Activated T-cell treated with anti-CD3 and anti-CD28 coated beads, Interleukin-2, amount 50 U/mL, for 72 hours (primary cell): ENCODE results near the gene RHOT2. TPM values are rescaled to one million over a fixed set of nuclear protein-coding genes. Genes with fewer than 3 reads are reported as not detected.

ENCODE experiments used
- ATAC-seq, 2 donors: fragments of 150-1000 bp; cut with Tn5 transposase; replicated peaks in 1 of 2; 2 replicates each; pipeline ENCODE4 v1.10.0; 2021; ENCODE audit warnings: moderate library complexity in 2 of 2, mild to moderate bottlenecking in 1 of 2
- DNase-seq, 2 donors: peaks; one replicate each; pipeline ENCODE4 v3.0.0; 2021 to 2022; ENCODE audit warnings: mixed read lengths in 1 of 2
- H3K27ac Mint-ChIP-seq: one replicate; pipeline ENCODE4 v1.8.0; 2022; ENCODE audit warnings: mild to moderate bottlenecking, moderate library complexity, mixed read lengths
- H3K27me3 Mint-ChIP-seq: one replicate; pipeline ENCODE4 v1.8.0; 2022; ENCODE audit warnings: low read depth, mixed read lengths
- H3K36me3 Mint-ChIP-seq, 2 donors: one replicate each; pipeline ENCODE4 v1.8.0; 2022; ENCODE audit warnings: mixed read lengths in 2 of 2, mild to moderate bottlenecking in 1 of 2; ENCODE audit not compliant: insufficient read depth in 2 of 2
- H3K4me1 Mint-ChIP-seq: one replicate; pipeline ENCODE4 v1.8.0; 2022; ENCODE audit warnings: low read depth, mixed read lengths
- H3K4me3 Mint-ChIP-seq, 2 donors: one replicate each; pipeline ENCODE4 v1.8.0; 2022; ENCODE audit warnings: mild to moderate bottlenecking in 2 of 2, mixed read lengths in 2 of 2, moderate library complexity in 2 of 2
- H3K9me3 Mint-ChIP-seq, 2 donors: one replicate each; pipeline ENCODE4 v1.8.0; 2022; ENCODE audit warnings: mixed read lengths in 2 of 2
- total RNA-seq, 2 donors: library from RNA; stranded (reverse); gene quantifications; one replicate each; pipeline ENCODE4 v1.2.3, GENCODE V29; 2022

Gene RHOT2
- total RNA-seq, 2 donors from 2014 or later = 110 to 115 TPM

- H3K9me3 Mint-ChIP-seq = no peaks in the 10 kb centered on the region
- H3K4me3 Mint-ChIP-seq = peak within 1 kb of the TSS; percentile 99
- no peaks in the 10 kb centered on the region for H3K27me3 Mint-ChIP-seq
- ATAC-seq = peak; percentile 88 to 89
- peaks cover 17% of the 10 kb centered on the region for H3K4me1 Mint-ChIP-seq
- DNase-seq = peak; percentile 94 to 96
- peak within 1 kb of the TSS; percentile 99 for H3K27ac Mint-ChIP-seq
- no peaks in the 10 kb centered on the region for H3K36me3 Mint-ChIP-seq
Measured at GRCh38 chr16:636206-637080, 31.5 kb upstream of the RHOT2 start, which contains the start of gene METTL26. TSS of gene METTL26 (minus strand) at chr16:636305. CDS start at chr16:636290, 15 bp downstream.

DNA sequence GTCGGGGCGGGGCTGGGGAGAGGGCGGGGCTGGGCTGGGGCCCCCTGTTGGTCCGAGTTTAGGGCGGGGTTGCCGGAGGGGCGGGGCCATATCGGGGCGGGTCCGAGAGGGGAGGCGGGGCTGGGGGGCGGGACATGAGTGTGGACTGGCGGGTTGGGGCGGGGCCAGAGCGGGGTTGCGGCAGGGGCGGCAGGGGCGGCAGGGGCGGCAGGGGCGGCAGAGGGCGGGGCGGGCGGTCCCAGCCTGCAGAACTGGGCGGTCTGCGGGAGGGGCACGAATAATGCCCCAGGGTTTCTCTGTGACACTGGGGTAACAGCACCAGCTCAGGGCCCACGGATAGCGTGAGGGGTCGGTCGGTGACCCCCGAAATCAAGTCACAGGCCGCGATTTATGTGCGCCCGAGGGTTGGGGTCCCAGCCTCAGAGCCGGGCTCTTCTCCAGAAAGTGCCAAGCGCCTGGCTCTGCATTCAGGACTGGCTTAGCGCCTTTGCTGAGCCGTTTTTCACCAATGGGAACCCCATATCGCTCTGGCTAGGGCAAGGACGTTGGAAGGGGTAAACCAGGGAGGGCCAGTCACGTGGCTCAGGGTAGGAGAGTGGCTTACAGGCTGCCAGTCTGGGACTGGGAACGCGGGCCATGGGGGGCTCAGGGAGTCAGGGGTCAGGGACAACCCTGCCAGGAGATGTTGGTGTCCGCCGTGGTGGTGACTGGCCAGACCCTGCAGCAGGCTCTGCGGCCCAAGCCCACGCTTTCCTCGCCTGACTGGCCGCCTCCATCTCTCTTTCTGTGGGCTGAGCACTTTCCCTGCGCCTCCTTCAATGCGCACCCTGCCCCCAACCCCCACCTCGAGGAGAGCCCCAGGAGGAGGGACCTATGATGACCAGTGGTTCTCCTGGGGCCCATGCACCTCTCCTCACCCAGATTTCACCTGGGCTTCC, 30.6 kb upstream of the RHOT2 start:
- ATAC-seq = no peak
- no peaks in the 10 kb centered on the region for H3K36me3 Mint-ChIP-seq
- H3K27me3 Mint-ChIP-seq = no peaks in the 10 kb centered on the region
- DNase-seq = peak; percentile 86 to 87
- H3K9me3 Mint-ChIP-seq = no peaks in the 10 kb centered on the region
- H3K4me1 Mint-ChIP-seq = peaks cover 17% of the 10 kb centered on the region
- H3K4me3 Mint-ChIP-seq = peak overlapping the region; percentile 99
- peak overlapping the region; percentile 99 for H3K27ac Mint-ChIP-seq

GRCh38 chr16:638034-638543, 29.8 kb upstream of the RHOT2 start:
- ATAC-seq = no peak
- no peaks in the 10 kb centered on the region for H3K36me3 Mint-ChIP-seq
- no peaks in the 10 kb centered on the region for H3K27me3 Mint-ChIP-seq
- no peaks in the 10 kb centered on the region for H3K9me3 Mint-ChIP-seq
- H3K27ac Mint-ChIP-seq = no peak overlapping the region
- H3K4me3 Mint-ChIP-seq = peak overlapping the region in 1 of 2 donors; percentile 68
- DNase-seq = no peak
- H3K4me1 Mint-ChIP-seq = peaks cover 22% of the 10 kb centered on the region

DNA sequence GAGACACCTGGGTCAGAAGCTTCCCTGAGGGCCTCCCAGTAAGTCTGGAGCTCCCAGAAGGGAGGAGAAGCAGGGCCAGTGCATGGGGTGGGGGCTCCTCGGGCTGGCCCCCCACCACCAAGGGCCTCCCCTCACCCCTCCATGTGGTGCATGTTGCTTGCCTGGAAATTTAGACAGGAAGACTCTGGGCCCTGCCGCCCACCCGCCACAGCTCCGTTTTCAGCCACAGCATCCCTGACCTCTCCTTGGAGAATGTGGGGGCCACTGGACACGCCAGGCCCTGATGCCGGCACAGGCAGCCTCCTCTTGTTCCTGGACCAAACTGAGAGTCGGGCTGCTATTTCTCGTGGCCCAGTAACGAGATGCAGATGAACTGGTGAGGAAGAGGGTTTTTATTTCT, 29.1 kb upstream of the RHOT2 start:
- Mint-ChIP-seq H3K4me3 (no peak overlapping the region), H3K4me1 (peaks cover 29% of the 10 kb centered on the region), H3K27ac (no peak overlapping the region), H3K36me3 (no peaks in the 10 kb centered on the region), H3K9me3 (no peaks in the 10 kb centered on the region), H3K27me3 (no peaks in the 10 kb centered on the region)
- DNase-seq (no peak), ATAC-seq (no peak)

GRCh38 chr16:640614-641013, 27.3 kb upstream of the RHOT2 start:
- Mint-ChIP-seq H3K27me3 (no peaks in the 10 kb centered on the region), H3K27ac (no peak overlapping the region), H3K9me3 (no peaks in the 10 kb centered on the region), H3K4me1 (peaks cover 29% of the 10 kb centered on the region), H3K36me3 (no peaks in the 10 kb centered on the region), H3K4me3 (peak overlapping the region; percentile 65 to 70)
- DNase-seq = no peak
- ATAC-seq = no peak

GRCh38 chr16:641326-642188, 26.4 kb upstream of the RHOT2 start, which contains the start of gene MCRIP2:
TSS of gene MCRIP2 (plus strand) at chr16:641828. CDS start at chr16:641992, 164 bp downstream.
- peak; percentile 69 to 73 for ATAC-seq

DNA sequence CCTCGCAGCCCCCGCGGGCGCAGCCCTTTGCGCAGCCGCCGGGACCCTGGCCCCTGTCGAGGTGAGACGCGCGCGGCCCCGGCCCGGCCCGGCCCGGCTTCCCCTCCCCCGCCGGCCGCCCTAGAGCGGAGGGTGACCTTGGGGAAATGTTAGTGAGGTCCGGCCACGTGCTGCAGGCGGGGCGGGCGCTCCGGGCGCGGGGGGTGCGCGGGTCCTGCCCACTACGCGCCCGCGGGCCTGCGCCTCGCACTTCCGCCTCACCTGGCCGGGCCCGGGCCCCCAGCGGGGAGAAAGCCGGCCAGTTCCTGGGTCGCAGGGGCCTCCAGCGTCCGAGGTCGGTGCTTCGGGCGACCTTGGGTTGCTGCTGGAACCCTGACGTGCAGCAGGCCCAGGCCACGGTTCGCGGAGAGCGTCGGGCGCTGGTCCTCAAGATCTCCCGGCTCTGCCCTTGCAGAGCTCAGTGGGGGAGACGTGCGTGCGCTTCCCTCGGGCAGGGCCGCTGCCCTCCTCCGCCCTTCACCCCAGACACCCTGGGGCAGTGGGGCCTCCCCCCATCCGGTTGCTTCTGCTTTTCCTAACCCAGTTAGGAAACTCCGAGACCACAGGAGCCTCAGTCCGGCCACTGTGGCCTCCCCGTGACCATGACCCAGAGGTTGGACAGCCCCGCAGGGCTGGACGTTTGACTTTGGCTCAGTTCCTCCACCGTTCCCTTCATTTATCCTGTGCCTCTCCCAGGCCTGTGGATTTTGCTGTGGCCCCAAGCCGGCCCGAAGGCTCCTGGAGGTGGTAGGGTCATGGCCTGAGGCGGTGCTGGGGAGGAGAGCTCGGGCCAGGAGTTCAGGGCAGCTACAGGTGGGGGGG, 25.5 kb upstream of the RHOT2 start:
- Mint-ChIP-seq H3K27ac (no peak overlapping the region), H3K4me3 (peak overlapping the region; percentile 79 to 80), H3K4me1 (peaks cover 23% of the 10 kb centered on the region), H3K36me3 (no peaks in the 10 kb centered on the region), H3K27me3 (no peaks in the 10 kb centered on the region), H3K9me3 (no peaks in the 10 kb centered on the region)
- peak; percentile 43 to 56 for ATAC-seq
- peak; percentile 47 to 56 for DNase-seq

More at GRCh38 chr16:641326-642188, 26.4 kb upstream of the RHOT2 start, which contains the start of gene MCRIP2:
- H3K4me1 Mint-ChIP-seq = peaks cover 26% of the 10 kb centered on the region
- H3K9me3 Mint-ChIP-seq = no peaks in the 10 kb centered on the region
- no peaks in the 10 kb centered on the region for H3K27me3 Mint-ChIP-seq
- DNase-seq = peak; percentile 87
- no peak within 1 kb of the TSS for H3K27ac Mint-ChIP-seq
- H3K36me3 Mint-ChIP-seq = no peaks in the 10 kb centered on the region
- peak within 1 kb of the TSS; percentile 79 to 80 for H3K4me3 Mint-ChIP-seq

- Mint-ChIP-seq H3K9me3 (no peaks in the 10 kb centered on the region), H3K4me1 (peaks cover 26% of the 10 kb centered on the region), H3K27ac (no peak overlapping the region), H3K27me3 (no peaks in the 10 kb centered on the region), H3K36me3 (no peaks in the 10 kb centered on the region), H3K4me3 (peak overlapping the region; percentile 79 to 80)
- ATAC-seq (no peak), DNase-seq (no peak)
Measured at GRCh38 chr16:643050-643368, 24.9 kb upstream of the RHOT2 start.

- Mint-ChIP-seq H3K4me1 (peaks cover 22% of the 10 kb centered on the region), H3K9me3 (no peaks in the 10 kb centered on the region), H3K4me3 (peak overlapping the region; percentile 58 to 79), H3K27me3 (no peaks in the 10 kb centered on the region), H3K36me3 (no peaks in the 10 kb centered on the region), H3K27ac (no peak overlapping the region)
- ATAC-seq = no peak
- DNase-seq = no peak
Measured at GRCh38 chr16:644556-644955, 23.4 kb upstream of the RHOT2 start.

GRCh38 chr16:645852-646678, 21.9 kb upstream of the RHOT2 start:
- Mint-ChIP-seq H3K9me3 (no peaks in the 10 kb centered on the region), H3K27ac (no peak overlapping the region), H3K36me3 (no peaks in the 10 kb centered on the region), H3K4me1 (peaks cover 22% of the 10 kb centered on the region), H3K27me3 (no peaks in the 10 kb centered on the region), H3K4me3 (no peak overlapping the region)
- ATAC-seq (no peak), DNase-seq (no peak)

DNA sequence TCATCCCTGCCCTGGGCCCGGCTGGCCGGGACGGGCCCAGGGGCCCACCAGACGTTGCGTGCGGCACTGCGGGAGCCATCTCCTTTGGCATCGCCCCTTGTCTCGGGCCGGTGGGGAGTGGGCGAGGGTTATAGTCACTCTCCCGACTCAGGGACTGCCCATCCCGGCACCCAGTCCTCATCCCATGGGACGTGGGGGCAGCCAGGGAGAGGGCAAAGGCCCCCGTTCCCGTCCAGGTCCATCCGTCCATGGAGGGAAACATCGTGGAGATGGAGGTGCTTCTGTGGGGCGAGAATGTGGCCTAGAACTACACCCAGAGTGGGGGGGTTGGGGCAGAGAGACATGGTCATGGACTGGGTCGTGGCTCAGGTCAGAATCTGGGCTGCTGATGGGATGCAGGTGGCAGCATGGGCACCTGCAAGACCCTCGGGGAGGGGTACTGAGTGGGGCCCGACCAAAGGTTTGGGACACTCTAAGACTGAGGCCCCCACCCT, 21.2 kb upstream of the RHOT2 start:
- H3K4me1 Mint-ChIP-seq = peaks cover 22% of the 10 kb centered on the region
- ATAC-seq (no peak), DNase-seq (no peak)
- no peaks in the 10 kb centered on the region for H3K27me3 Mint-ChIP-seq
- no peak overlapping the region for H3K27ac Mint-ChIP-seq
- H3K36me3 Mint-ChIP-seq = no peaks in the 10 kb centered on the region
- no peak overlapping the region for H3K4me3 Mint-ChIP-seq
- no peaks in the 10 kb centered on the region for H3K9me3 Mint-ChIP-seq
